GM12891 (cell line): Measurements from ENCODE around the gene SPRED2.

ENCODE experiments used
- PAX5 ChIP-seq: IDR thresholded peaks from 2 replicates; pipeline ENCODE4 v1.6.1; 2011; ENCODE audit warnings: low read length, moderate library complexity, mild to moderate bottlenecking; ENCODE audit not compliant: insufficient read depth, severe bottlenecking
- POLR2A ChIP-seq: IDR thresholded peaks from 2 replicates; pipeline ENCODE4 v1.6.1; 2011; ENCODE audit warnings: low read depth, low read length, control low read depth
- POLR2AphosphoS5 ChIP-seq: IDR thresholded peaks from 2 replicates; pipeline ENCODE4 v1.6.1; 2011; ENCODE audit warnings: low read depth, low read length, control low read depth
- POU2F2 ChIP-seq: IDR thresholded peaks from 2 replicates; pipeline ENCODE4 v1.6.1; 2011; ENCODE audit warnings: low read depth, mild to moderate bottlenecking, control low read depth, low read length, moderate library complexity
- SPI1 ChIP-seq: IDR thresholded peaks from 2 replicates; pipeline ENCODE4 v1.6.1; 2011; ENCODE audit warnings: low read depth, low read length, control low read depth
- TAF1 ChIP-seq: IDR thresholded peaks from 2 replicates; pipeline ENCODE4 v1.6.1; 2011; ENCODE audit warnings: low read depth, low read length, control low read depth

GRCh38 chr2:65313954-65314256 lies 118.5 kb downstream of the SPRED2 start:
- TF ChIP-seq SPI1 (no peak), POU2F2 (no peak), POLR2A (no peak), POLR2AphosphoS5 (no peak), TAF1 (no peak), PAX5 (no peak)
